Lung microvascular endothelial cell (primary cell): ENCODE data around the gene SHOC2. TPM values are rescaled to one million over a fixed set of nuclear protein-coding genes. Genes with fewer than 3 reads are reported as not detected.

Experiments
- DNase-seq, 2 donors: peaks; one replicate each; pipeline versions ENCODE4 v3.0.0 to v3.0.0-alpha.2; 2010; ENCODE audit warnings: low read depth in 2 of 2
- total RNA-seq: library from RNA; depleted of rRNA; stranded (reverse); fragments of >200 nt; gene quantifications from 2 replicates; pipeline ENCODE4 v1.2.1, GENCODE V29; 2014

SHOC2 gene
- 34.4 and 56.3 TPM in 2 replicates for total RNA-seq

GRCh38 chr10:110919349-110919931, at the start of gene SHOC2:
TSS of gene SHOC2 (plus strand) at chr10:110919604. CDS start at chr10:110964359, 44,755 bp downstream.
- DNase-seq: no peak

- no peak for DNase-seq
Observed at GRCh38 chr10:110870823-110871297, 48.5 kb upstream of the SHOC2 start.

GRCh38 chr10:110871298-110872084, 47.9 kb upstream of the SHOC2 start, which contains the start of gene PDCD4:
TSS of gene PDCD4 (plus strand) at chr10:110871928. CDS start at chr10:110876028, 4,100 bp downstream.
- DNase-seq: peak; percentile 98 to 99

GRCh38 chr10:110872145-110872983, 47.0 kb upstream of the SHOC2 start:
- DNase-seq: peak; percentile 61 to 75

GRCh38 chr10:110872984-110873923, 46.1 kb upstream of the SHOC2 start:
- DNase-seq: peak in 1 of 2 donors; percentile 6

GRCh38 chr10:110873951-110874350, 45.5 kb upstream of the SHOC2 start:
- DNase-seq: peak in 1 of 2 donors; percentile 11

- DNase-seq: no peak
Observed at GRCh38 chr10:110876000-110876399, 43.4 kb upstream of the SHOC2 start.

GRCh38 chr10:110876788-110877187, 42.6 kb upstream of the SHOC2 start:
- no peak for DNase-seq

GRCh38 chr10:110880012-110880411, 39.4 kb upstream of the SHOC2 start:
- no peak for DNase-seq

- DNase-seq: no peak
Observed at GRCh38 chr10:110881247-110881646, 38.2 kb upstream of the SHOC2 start.

GRCh38 chr10:110881905-110882304, 37.5 kb upstream of the SHOC2 start:
- no peak for DNase-seq

GRCh38 chr10:110883924-110884323, 35.5 kb upstream of the SHOC2 start:
- peak; percentile 12 to 65 for DNase-seq

GRCh38 chr10:110885932-110886674, 33.3 kb upstream of the SHOC2 start:
- DNase-seq: no peak

- DNase-seq: no peak
Observed at GRCh38 chr10:110887560-110887959, 31.8 kb upstream of the SHOC2 start.

GRCh38 chr10:110892602-110893288, 26.7 kb upstream of the SHOC2 start:
- no peak for DNase-seq

- DNase-seq: peak; percentile 48 to 66
Observed at GRCh38 chr10:110893559-110894179, 25.7 kb upstream of the SHOC2 start.

GRCh38 chr10:110897184-110897583, 22.2 kb upstream of the SHOC2 start:
- DNase-seq: no peak

- DNase-seq: no peak
Observed at GRCh38 chr10:110898391-110898790, 21.0 kb upstream of the SHOC2 start.

GRCh38 chr10:110900983-110901382, 18.4 kb upstream of the SHOC2 start:
- DNase-seq: no peak
